ENCODE measurements around the gene PCDH18.
"Not testable (repeated sequence)": the region's sequence is repeated elsewhere in the genome, so short reads cannot be mapped to it uniquely, and the experiment has no call there.

PCDH18 gene

GRCh38 chr4:137531168-137531985 is 917 bp downstream of the PCDH18 start:
- DNase-seq (ENCODE audit: low read depth), result no peak

- DNase-seq (ENCODE audit: low read depth), result no peak
These were observed 2.1 kb downstream of the PCDH18 start for GRCh38 chr4:137530176-137530575.

- no peak for DNase-seq (ENCODE audit: low read depth)
These were observed 2.9 kb downstream of the PCDH18 start for GRCh38 chr4:137529432-137529831.

DNA sequence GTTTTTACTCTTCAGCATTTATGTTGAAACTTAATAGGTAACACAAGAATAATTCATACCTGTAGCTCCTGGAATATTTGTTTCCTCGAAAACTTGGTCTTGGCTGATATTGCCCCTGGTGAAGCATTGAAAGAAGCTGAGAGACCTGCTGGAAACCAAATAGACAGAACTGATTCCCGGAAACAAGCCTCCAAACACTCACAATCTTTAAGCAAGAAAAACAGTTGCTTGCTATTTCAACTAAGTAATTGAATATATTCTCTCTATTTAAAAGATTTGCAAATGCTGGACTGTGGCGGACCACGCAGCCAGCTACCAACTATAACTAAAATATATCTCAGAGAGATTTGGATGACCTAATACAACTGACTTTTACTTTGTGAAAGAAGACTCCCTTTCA is 3.6 kb downstream of the PCDH18 start:
- no peak for DNase-seq (ENCODE audit: low read depth)

DNA sequence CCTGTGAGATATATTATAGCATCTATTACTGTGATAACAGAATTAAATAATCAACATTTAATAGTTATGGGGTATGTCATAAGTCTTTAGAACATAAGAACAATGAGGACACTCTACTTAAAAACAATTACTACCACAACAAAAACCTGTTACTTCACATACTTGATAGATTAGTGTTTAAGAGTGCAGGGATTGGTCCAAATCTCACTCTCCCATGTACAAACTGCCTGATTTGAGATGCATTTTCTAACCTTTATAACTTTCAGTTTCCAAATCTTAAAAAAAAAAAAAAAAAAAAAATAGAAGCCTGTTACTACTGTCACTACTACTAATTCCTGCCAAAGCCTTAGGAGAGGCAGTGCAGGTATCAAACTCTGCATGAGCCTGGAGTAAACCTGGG is 5.6 kb downstream of the PCDH18 start:
- no peak for DNase-seq (ENCODE audit: low read depth)

- DNase-seq (ENCODE audit: low read depth), result no peak
These were observed 7.4 kb downstream of the PCDH18 start for GRCh38 chr4:137524725-137525369.

- no peak for DNase-seq (ENCODE audit: low read depth)
These were observed 9.0 kb downstream of the PCDH18 start for GRCh38 chr4:137523329-137523728.

DNA sequence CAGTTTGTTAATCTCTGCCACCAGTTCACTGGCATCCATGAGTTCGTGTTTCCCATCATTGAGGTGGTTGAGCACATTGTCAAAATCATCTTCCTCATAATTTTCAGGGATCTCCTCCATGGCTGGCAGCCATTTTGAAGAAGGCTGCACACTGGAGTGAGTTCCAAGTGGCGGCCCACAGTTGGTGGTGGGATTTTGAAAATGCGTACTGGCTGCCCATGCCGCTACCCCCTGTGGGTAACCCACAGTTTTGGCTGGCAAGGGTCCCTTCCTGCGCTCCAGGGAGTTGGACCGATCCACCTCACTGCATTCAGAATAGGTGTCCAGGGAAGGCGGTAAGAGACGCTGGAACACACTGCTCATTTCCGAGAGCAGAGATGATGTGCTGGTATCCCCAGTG is 11.2 kb downstream of the PCDH18 start:
- DNase-seq (ENCODE audit: low read depth), result no peak

GRCh38 chr4:137519406-137519805 is 12.9 kb downstream of the PCDH18 start:
- DNase-seq (ENCODE audit: low read depth), result no peak

DNA sequence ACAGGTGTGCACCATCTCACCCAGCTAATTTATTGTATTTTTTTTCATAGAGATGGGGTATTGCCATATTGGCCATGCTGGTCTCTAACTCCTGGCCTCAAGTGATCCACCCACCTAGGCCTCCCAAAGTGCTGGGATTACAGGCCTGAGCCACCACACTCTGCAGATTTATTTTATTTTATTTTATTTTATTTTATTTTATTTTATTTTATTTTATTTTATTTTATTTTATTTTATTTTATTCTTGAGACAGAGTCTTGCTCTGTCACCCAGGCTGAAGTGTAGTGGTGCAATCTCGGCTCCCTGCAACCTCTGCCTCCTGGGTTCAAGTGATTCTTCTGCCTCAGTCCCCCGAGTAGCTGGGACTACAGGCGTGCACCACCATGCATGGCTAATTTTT is 15.0 kb downstream of the PCDH18 start:
- not testable (repeated sequence) for DNase-seq (ENCODE audit: low read depth)

- no peak for DNase-seq (ENCODE audit: low read depth)
These were observed 17.7 kb downstream of the PCDH18 start for GRCh38 chr4:137514406-137515111.

DNA sequence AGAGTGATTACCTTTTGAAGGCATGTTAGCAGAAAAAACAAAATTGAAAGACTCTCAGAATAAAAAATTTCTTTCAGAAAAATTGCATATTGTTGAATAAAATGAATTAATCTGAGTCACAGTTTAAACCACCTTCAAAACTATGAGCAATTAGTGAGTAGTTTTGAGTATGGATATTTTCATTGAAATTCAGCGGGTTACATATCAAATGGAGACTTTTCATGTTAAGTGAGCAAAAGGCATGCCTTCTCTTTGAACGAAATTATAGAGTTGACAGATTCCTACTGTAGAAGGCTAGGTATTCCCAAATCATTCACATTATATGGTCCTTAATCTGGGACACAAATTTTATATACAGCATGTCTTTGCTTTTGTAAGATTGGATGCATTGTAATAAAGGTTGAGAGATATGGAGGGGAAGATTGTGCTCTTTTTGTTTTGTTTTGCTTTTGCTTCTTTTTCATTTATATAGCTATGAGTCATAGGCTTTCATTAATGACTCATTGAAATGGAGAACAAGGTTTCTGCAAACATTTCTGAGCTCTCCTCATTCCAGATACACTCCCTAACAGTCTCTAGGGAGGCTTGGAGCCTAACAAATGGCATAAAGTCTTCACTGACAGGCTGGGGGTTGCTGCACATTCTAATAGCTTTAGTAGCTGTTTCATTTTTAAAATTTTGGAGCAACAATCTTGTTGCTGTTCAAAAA is 21.6 kb downstream of the PCDH18 start:
- DNase-seq (ENCODE audit: low read depth), result no peak

GRCh38 chr4:137509855-137510282 is 22.4 kb downstream of the PCDH18 start:
- DNase-seq (ENCODE audit: low read depth), result no peak

- no peak for DNase-seq (ENCODE audit: low read depth)
These were observed 29.8 kb downstream of the PCDH18 start for GRCh38 chr4:137502339-137503129.

DNA sequence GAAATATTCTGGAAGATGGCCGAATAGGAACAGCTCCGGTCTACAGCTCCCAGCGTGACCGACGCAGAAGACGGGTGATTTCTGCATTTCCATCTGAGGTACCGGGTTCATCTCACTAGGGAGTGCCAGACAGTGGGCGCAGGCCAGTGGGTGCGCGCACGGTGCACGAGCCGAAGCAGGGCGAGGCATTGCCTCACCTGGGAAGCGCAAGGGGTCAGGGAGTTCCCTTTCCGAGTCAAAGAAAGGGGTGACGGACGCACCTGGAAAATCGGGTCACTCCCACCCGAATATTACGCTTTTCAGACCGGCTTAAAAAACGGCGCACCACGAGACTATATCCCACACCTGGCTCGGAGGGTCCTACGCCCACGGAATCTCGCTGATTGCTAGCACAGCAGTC is 36.0 kb downstream of the PCDH18 start:
- DNase-seq (ENCODE audit: low read depth), result not testable (repeated sequence)

- no peak for DNase-seq (ENCODE audit: low read depth)
These were observed 36.7 kb downstream of the PCDH18 start for GRCh38 chr4:137495578-137495977.

- not testable (repeated sequence) for DNase-seq (ENCODE audit: low read depth)
These were observed 48.9 kb downstream of the PCDH18 start for GRCh38 chr4:137483313-137483959.

- DNase-seq (ENCODE audit: low read depth), result not testable (repeated sequence)
These were observed 52.6 kb downstream of the PCDH18 start for GRCh38 chr4:137479657-137480056.

DNA sequence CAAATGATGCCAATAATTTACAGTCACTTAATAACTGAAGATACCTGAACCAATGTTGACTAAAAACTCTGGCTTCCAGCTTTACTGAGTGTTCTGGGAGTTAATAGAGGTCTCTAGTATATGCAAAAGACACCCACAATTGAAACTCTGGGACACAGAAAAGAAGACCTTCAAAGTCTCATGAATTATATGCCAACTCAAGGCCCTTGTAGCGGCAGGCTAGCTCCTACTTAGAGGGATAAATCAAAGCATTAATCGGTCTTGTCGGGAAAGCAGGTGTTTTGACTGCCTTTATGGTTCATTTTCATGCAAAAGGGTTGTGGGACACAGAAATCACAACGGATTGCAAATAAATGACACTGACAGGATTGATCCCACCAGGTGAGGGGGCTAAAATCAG is 55.9 kb downstream of the PCDH18 start:
- no peak for DNase-seq (ENCODE audit: low read depth)

- DNase-seq (ENCODE audit: low read depth), result no peak
These were observed 57.5 kb downstream of the PCDH18 start for GRCh38 chr4:137474711-137475301.

DNA sequence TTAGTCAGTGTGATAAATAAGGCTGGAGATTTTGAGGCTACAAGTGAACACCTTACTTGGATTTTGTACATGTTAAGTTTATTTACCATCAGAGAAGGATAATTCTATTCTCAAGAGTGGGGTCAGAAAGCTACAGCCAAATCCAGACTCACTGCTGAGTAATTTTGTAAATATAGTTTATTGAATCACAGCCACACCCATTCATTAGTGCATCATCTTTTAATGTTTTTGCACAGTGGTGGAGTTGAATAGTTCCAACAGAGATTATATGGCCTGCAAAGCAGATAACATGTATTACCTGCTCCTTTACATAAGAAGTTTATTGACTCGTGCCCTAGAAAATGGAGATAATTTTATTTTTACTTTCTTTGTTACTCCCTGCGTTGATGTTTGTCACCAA is 60.4 kb downstream of the PCDH18 start:
- DNase-seq (ENCODE audit: low read depth), result no peak

Measured in stimulated activated CD8-positive, alpha-beta memory T cell treated with anti-CD3 and anti-CD28 coated beads, Interleukin-15, amount 100 ng/mL, for 24 hours (primary cell).